ENCODE measurements around the gene PLCH1.

- no peak for TF ChIP-seq CTCF (IDR thresholded peaks at IDR 0.05; ENCODE audit: low read depth, low read length)
- no peak for TF ChIP-seq EZH2phosphoT487 (IDR thresholded peaks at IDR 0.05; ENCODE audit: low read depth)
Measured at GRCh38 chr3:155555479-155556060, 189.3 kb downstream of the PLCH1 start.
